GM23338 (cell line): ENCODE results near the gene CACNA1B. TPM values are rescaled to one million over a fixed set of nuclear protein-coding genes. Genes with fewer than 3 reads are reported as not detected.

Source experiments
- ATAC-seq: fragments of 200-7000 bp; cut with Tn5 transposase; 3 replicates; pipeline ENCODE4 v1.9.1; 2020
- DNase-seq: peaks from one replicate; pipeline ENCODE4 v3.0.0-alpha.2; 2015; ENCODE audit warnings: low spot score
- H2AFZ ChIP-seq: fragments of 200-600 bp; sonication (generic); 2 replicates; pipeline ENCODE4 v1.8.0; 2016; ENCODE audit warnings: antibody characterized with exemption, mild to moderate bottlenecking, moderate library complexity
- H3F3A ChIP-seq: fragments of 200-600 bp; sonication (generic); replicated peaks from 2 replicates; pipeline ENCODE4 v1.8.0; 2017; ENCODE audit warnings: antibody characterized with exemption, mixed run types, low read depth
- H3K27ac ChIP-seq: fragments of 200-600 bp; sonication (generic); 2 replicates; pipeline ENCODE4 v1.6.1; 2016; ENCODE audit warnings: low read depth
- H3K27me3 ChIP-seq: fragments of 200-600 bp; sonication (generic); 2 replicates; pipeline ENCODE4 v1.8.0; 2016; ENCODE audit warnings: mild to moderate bottlenecking, mixed run types, moderate library complexity; ENCODE audit not compliant: insufficient read depth
- H3K36me3 ChIP-seq: fragments of 200-600 bp; sonication (generic); 2 replicates; pipeline ENCODE4 v1.8.0; 2016; ENCODE audit warnings: mild to moderate bottlenecking; ENCODE audit not compliant: insufficient read depth
- H3K4me1 ChIP-seq: fragments of 200-600 bp; sonication (generic); 2 replicates; pipeline ENCODE4 v1.8.0; 2016; ENCODE audit warnings: mild to moderate bottlenecking, moderate library complexity; ENCODE audit not compliant: insufficient read depth
- H3K4me2 ChIP-seq: fragments of 200-600 bp; sonication (generic); 2 replicates; pipeline ENCODE4 v1.7.1; 2017; ENCODE audit warnings: mixed run types
- H3K4me3 ChIP-seq: fragments of 200-600 bp; sonication (generic); 2 replicates; pipeline ENCODE4 v1.6.1; 2016; ENCODE audit warnings: mixed run types
- H3K79me2 ChIP-seq: fragments of 200-600 bp; sonication (generic); replicated peaks from 2 replicates; pipeline ENCODE4 v1.8.0; 2017; ENCODE audit warnings: mild to moderate bottlenecking; ENCODE audit not compliant: insufficient read depth
- H3K9me2 ChIP-seq: fragments of 200-600 bp; sonication (generic); 2 replicates; pipeline ENCODE4 v1.8.0; 2017; ENCODE audit not compliant: insufficient read depth
- H4K20me1 ChIP-seq: fragments of 200-600 bp; sonication (generic); replicated peaks from 2 replicates; pipeline ENCODE4 v1.8.0; 2017; ENCODE audit warnings: mild to moderate bottlenecking; ENCODE audit not compliant: insufficient read depth
- H3K27ac Mint-ChIP-seq: 2 replicates; pipeline ENCODE4 v1.8.0; 2020; ENCODE audit warnings: inconsistent platforms, mild to moderate bottlenecking, moderate library complexity, mixed read lengths
- H3K27me3 Mint-ChIP-seq: 3 replicates; pipeline ENCODE4 v1.8.0; 2022; ENCODE audit warnings: low read depth, mild to moderate bottlenecking, moderate library complexity, mixed read lengths, inconsistent platforms; ENCODE audit not compliant: insufficient read depth, poor library complexity
- H3K36me3 Mint-ChIP-seq: 3 replicates; pipeline ENCODE4 v1.8.0; 2021; ENCODE audit warnings: low read depth, mild to moderate bottlenecking, inconsistent platforms, moderate library complexity, mixed read lengths
- H3K4me1 Mint-ChIP-seq: 3 replicates; pipeline ENCODE4 v1.8.0; 2020; ENCODE audit warnings: mild to moderate bottlenecking, inconsistent platforms, mixed read lengths
- H3K4me3 Mint-ChIP-seq: 3 replicates; pipeline ENCODE4 v1.8.0; 2021; ENCODE audit warnings: moderate library complexity, mild to moderate bottlenecking, inconsistent platforms, mixed read lengths
- H3K9me3 Mint-ChIP-seq: 3 replicates; pipeline ENCODE4 v1.8.0; 2020; ENCODE audit warnings: moderate library complexity, mild to moderate bottlenecking, inconsistent platforms, mixed read lengths
- CREB1 ChIP-seq: fragments of 250-450 bp; sonication (Bioruptor Pico); IDR thresholded peaks from 2 replicates; pipeline ENCODE4 v1.5.0; 2020; ENCODE audit warnings: low read depth, mild to moderate bottlenecking, moderate library complexity
- EZH2 ChIP-seq: fragments of 200-600 bp; sonication (generic); IDR thresholded peaks from one replicate; pipeline ENCODE4 v1.8.0; 2017; ENCODE audit warnings: antibody characterized with exemption, mild to moderate bottlenecking, low read depth; ENCODE audit not compliant: unreplicated experiment
- EZH2phosphoT487 ChIP-seq: fragments of 200-600 bp; sonication (generic); IDR thresholded peaks from one replicate; pipeline ENCODE4 v1.8.1; 2018; ENCODE audit warnings: antibody characterized with exemption; ENCODE audit not compliant: unreplicated experiment
- JUNB ChIP-seq: IDR thresholded peaks from one replicate; pipeline ENCODE4 v1.6.1; 2016; ENCODE audit warnings: antibody characterized with exemption; ENCODE audit not compliant: unreplicated experiment
- NANOG ChIP-seq: IDR thresholded peaks from 2 replicates; pipeline ENCODE4 v1.6.1; 2016; ENCODE audit warnings: antibody characterized with exemption, borderline replicate concordance
- POLR2AphosphoS5 ChIP-seq: IDR thresholded peaks from 2 replicates; pipeline ENCODE4 v1.6.1; 2016; ENCODE audit warnings: antibody characterized with exemption, low read depth
- STAT1 ChIP-seq: IDR thresholded peaks from one replicate; pipeline ENCODE4 v1.6.1; 2016; ENCODE audit warnings: antibody characterized with exemption; ENCODE audit not compliant: unreplicated experiment
- ZNF114 ChIP-seq: fragments of 250-450 bp; sonication (Bioruptor Pico); IDR thresholded peaks from 2 replicates; pipeline ENCODE4 v1.5.0; 2020; ENCODE audit warnings: mild to moderate bottlenecking, moderate library complexity
- polyA plus RNA-seq: library from polyadenylated mRNA; unstranded; fragments of >200 nt; fragmentation: Nextera tagmentation; extraction: Ambion mirVana; gene quantifications from 2 replicates; pipeline ENCODE4 v1.2.1, GENCODE V29; 2016
- total RNA-seq: library from RNA; depleted of rRNA; stranded (reverse); fragments of >200 nt; shearing (Covaris generic); gene quantifications from 2 replicates; pipeline ENCODE4 v1.2.3, GENCODE V29; 2014
- TF ChIP-seq, protein P1 (sequence below), 2 experiments: fragments of 200-600 bp in 1 of 2; sonication (generic) in 1 of 2; conservative IDR thresholded peaks; 2 replicates each; pipeline versions ENCODE4 v1.5.1 to v1.6.1; 2016 to 2017; ENCODE audit warnings: antibody characterized with exemption in 2 of 2, low read depth in 2 of 2, mild to moderate bottlenecking in 2 of 2, moderate library complexity in 1 of 2
- TF ChIP-seq, protein P2 (sequence below): fragments of 250-450 bp; sonication (Bioruptor Pico); IDR thresholded peaks from 2 replicates; pipeline ENCODE4 v1.5.0; 2020; ENCODE audit warnings: mild to moderate bottlenecking, moderate library complexity
- TF ChIP-seq, protein P3 (sequence below): IDR thresholded peaks from one replicate; pipeline ENCODE4 v1.6.1; 2018; ENCODE audit warnings: antibody characterized with exemption; ENCODE audit not compliant: unreplicated experiment
- TF ChIP-seq, protein P4 (sequence below): IDR thresholded peaks from 2 replicates; pipeline ENCODE4 v1.6.1; 2016; ENCODE audit warnings: antibody characterized with exemption

The CACNA1B gene
- total and polyA plus RNA-seq, 2 experiments from 2014 or later = 1.1 to 10.4 TPM

DNA sequence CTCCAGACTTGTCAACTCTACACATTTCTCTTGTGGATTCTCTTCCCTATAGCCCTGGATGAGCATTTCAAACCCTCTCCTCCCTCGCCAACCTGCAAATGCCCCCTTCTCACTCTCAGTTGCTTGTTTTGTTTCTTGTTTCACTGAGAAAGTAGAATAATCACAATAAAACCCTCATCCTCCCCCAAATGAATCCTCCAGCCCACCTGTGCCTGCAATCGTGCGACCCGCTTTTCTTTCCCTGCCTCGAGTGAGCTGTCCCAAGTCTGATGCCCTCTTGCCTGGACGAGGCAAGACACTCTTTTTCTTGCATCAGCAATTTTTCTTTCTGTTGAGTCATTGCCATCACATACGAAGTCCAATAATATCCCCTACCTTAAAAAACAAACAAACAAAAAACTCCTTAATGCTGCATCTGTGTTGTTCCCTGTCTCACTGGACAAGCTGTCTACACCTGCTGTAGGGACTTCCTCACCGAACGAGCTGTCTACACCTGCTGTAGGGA, 3.7 kb upstream of the CACNA1B start:
- Histone ChIP-seq H3K27ac (no peak overlapping the region), H3F3A (no peaks in the 10 kb centered on the region), H3K4me2 (no peak overlapping the region), H3K4me3 (no peak overlapping the region), H3K36me3 (no peaks in the 10 kb centered on the region), H3K79me2 (no peaks in the 10 kb centered on the region), H3K9me2 (no peaks in the 10 kb centered on the region), H4K20me1 (no peaks in the 10 kb centered on the region), H3K27me3 (peaks cover 16% of the 10 kb centered on the region; the same call in 1 of the 2 replicates), H3K4me1 (no peaks in the 10 kb centered on the region; the same call in 1 of the 2 replicates), H2AFZ (no peak overlapping the region)
- no peak overlapping the region; the same call in 1 of the 2 replicates for H3K27ac Mint-ChIP-seq
- H3K4me1 Mint-ChIP-seq = peaks cover 4% of the 10 kb centered on the region
- H3K27me3 Mint-ChIP-seq = peaks cover 18% of the 10 kb centered on the region
- TF ChIP-seq ZNF114 (CRISPR knock-in tag) (no peak), POLR2AphosphoS5 (no peak), STAT1 (no peak), NANOG (no peak), EZH2phosphoT487 (no peak), JUNB (no peak), CREB1 (no peak), EZH2 (no peak)
- TF ChIP-seq, protein P1, sequence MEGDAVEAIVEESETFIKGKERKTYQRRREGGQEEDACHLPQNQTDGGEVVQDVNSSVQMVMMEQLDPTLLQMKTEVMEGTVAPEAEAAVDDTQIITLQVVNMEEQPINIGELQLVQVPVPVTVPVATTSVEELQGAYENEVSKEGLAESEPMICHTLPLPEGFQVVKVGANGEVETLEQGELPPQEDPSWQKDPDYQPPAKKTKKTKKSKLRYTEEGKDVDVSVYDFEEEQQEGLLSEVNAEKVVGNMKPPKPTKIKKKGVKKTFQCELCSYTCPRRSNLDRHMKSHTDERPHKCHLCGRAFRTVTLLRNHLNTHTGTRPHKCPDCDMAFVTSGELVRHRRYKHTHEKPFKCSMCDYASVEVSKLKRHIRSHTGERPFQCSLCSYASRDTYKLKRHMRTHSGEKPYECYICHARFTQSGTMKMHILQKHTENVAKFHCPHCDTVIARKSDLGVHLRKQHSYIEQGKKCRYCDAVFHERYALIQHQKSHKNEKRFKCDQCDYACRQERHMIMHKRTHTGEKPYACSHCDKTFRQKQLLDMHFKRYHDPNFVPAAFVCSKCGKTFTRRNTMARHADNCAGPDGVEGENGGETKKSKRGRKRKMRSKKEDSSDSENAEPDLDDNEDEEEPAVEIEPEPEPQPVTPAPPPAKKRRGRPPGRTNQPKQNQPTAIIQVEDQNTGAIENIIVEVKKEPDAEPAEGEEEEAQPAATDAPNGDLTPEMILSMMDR (conservative IDR thresholded peaks at IDR 0.05; ENCODE audit: low read depth in 2 of 2) = no peak
- TF ChIP-seq, protein P2, sequence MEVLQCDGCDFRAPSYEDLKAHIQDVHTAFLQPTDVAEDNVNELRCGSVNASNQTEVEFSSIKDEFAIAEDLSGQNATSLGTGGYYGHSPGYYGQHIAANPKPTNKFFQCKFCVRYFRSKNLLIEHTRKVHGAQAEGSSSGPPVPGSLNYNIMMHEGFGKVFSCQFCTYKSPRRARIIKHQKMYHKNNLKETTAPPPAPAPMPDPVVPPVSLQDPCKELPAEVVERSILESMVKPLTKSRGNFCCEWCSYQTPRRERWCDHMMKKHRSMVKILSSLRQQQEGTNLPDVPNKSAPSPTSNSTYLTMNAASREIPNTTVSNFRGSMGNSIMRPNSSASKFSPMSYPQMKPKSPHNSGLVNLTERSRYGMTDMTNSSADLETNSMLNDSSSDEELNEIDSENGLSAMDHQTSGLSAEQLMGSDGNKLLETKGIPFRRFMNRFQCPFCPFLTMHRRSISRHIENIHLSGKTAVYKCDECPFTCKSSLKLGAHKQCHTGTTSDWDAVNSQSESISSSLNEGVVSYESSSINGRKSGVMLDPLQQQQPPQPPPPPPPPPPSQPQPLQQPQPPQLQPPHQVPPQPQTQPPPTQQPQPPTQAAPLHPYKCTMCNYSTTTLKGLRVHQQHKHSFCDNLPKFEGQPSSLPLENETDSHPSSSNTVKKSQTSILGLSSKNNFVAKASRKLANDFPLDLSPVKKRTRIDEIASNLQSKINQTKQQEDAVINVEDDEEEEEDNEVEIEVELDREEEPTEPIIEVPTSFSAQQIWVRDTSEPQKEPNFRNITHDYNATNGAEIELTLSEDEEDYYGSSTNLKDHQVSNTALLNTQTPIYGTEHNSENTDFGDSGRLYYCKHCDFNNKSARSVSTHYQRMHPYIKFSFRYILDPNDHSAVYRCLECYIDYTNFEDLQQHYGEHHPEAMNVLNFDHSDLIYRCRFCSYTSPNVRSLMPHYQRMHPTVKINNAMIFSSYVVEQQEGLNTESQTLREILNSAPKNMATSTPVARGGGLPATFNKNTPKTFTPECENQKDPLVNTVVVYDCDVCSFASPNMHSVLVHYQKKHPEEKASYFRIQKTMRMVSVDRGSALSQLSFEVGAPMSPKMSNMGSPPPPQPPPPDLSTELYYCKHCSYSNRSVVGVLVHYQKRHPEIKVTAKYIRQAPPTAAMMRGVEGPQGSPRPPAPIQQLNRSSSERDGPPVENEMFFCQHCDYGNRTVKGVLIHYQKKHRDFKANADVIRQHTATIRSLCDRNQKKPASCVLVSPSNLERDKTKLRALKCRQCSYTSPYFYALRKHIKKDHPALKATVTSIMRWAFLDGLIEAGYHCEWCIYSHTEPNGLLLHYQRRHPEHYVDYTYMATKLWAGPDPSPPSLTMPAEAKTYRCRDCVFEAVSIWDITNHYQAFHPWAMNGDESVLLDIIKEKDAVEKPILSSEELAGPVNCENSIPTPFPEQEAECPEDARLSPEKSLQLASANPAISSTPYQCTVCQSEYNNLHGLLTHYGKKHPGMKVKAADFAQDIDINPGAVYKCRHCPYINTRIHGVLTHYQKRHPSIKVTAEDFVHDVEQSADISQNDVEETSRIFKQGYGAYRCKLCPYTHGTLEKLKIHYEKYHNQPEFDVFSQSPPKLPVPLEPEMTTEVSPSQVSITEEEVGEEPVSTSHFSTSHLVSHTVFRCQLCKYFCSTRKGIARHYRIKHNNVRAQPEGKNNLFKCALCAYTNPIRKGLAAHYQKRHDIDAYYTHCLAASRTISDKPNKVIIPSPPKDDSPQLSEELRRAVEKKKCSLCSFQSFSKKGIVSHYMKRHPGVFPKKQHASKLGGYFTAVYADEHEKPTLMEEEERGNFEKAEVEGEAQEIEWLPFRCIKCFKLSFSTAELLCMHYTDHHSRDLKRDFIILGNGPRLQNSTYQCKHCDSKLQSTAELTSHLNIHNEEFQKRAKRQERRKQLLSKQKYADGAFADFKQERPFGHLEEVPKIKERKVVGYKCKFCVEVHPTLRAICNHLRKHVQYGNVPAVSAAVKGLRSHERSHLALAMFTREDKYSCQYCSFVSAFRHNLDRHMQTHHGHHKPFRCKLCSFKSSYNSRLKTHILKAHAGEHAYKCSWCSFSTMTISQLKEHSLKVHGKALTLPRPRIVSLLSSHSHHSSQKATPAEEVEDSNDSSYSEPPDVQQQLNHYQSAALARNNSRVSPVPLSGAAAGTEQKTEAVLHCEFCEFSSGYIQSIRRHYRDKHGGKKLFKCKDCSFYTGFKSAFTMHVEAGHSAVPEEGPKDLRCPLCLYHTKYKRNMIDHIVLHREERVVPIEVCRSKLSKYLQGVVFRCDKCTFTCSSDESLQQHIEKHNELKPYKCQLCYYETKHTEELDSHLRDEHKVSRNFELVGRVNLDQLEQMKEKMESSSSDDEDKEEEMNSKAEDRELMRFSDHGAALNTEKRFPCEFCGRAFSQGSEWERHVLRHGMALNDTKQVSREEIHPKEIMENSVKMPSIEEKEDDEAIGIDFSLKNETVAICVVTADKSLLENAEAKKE (CRISPR knock-in tag) = no peak
- TF ChIP-seq, protein P3, sequence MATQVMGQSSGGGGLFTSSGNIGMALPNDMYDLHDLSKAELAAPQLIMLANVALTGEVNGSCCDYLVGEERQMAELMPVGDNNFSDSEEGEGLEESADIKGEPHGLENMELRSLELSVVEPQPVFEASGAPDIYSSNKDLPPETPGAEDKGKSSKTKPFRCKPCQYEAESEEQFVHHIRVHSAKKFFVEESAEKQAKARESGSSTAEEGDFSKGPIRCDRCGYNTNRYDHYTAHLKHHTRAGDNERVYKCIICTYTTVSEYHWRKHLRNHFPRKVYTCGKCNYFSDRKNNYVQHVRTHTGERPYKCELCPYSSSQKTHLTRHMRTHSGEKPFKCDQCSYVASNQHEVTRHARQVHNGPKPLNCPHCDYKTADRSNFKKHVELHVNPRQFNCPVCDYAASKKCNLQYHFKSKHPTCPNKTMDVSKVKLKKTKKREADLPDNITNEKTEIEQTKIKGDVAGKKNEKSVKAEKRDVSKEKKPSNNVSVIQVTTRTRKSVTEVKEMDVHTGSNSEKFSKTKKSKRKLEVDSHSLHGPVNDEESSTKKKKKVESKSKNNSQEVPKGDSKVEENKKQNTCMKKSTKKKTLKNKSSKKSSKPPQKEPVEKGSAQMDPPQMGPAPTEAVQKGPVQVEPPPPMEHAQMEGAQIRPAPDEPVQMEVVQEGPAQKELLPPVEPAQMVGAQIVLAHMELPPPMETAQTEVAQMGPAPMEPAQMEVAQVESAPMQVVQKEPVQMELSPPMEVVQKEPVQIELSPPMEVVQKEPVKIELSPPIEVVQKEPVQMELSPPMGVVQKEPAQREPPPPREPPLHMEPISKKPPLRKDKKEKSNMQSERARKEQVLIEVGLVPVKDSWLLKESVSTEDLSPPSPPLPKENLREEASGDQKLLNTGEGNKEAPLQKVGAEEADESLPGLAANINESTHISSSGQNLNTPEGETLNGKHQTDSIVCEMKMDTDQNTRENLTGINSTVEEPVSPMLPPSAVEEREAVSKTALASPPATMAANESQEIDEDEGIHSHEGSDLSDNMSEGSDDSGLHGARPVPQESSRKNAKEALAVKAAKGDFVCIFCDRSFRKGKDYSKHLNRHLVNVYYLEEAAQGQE = no peak
- TF ChIP-seq, protein P4, sequence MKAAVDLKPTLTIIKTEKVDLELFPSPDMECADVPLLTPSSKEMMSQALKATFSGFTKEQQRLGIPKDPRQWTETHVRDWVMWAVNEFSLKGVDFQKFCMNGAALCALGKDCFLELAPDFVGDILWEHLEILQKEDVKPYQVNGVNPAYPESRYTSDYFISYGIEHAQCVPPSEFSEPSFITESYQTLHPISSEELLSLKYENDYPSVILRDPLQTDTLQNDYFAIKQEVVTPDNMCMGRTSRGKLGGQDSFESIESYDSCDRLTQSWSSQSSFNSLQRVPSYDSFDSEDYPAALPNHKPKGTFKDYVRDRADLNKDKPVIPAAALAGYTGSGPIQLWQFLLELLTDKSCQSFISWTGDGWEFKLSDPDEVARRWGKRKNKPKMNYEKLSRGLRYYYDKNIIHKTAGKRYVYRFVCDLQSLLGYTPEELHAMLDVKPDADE = no peak
- ATAC-seq (no peak), DNase-seq (no peak)
- H3K9me3 Mint-ChIP-seq = peaks cover 3% of the 10 kb centered on the region
- H3K36me3 Mint-ChIP-seq = no peaks in the 10 kb centered on the region; the same call in 2 of the 3 replicates
- no peak overlapping the region; the same call in 2 of the 3 replicates for H3K4me3 Mint-ChIP-seq
